GM23338 (cell line): ENCODE data around the gene GET4. TPM values are rescaled to one million over a fixed set of nuclear protein-coding genes. Genes with fewer than 3 reads are reported as not detected.

Experiments
- ATAC-seq: fragments of 200-7000 bp; cut with Tn5 transposase; 3 replicates; pipeline ENCODE4 v1.9.1; 2020
- DNase-seq: peaks from one replicate; pipeline ENCODE4 v3.0.0-alpha.2; 2015; ENCODE audit warnings: low spot score
- H2AFZ ChIP-seq: fragments of 200-600 bp; sonication (generic); 2 replicates; pipeline ENCODE4 v1.8.0; 2016; ENCODE audit warnings: antibody characterized with exemption, mild to moderate bottlenecking, moderate library complexity
- H3F3A ChIP-seq: fragments of 200-600 bp; sonication (generic); replicated peaks from 2 replicates; pipeline ENCODE4 v1.8.0; 2017; ENCODE audit warnings: antibody characterized with exemption, mixed run types, low read depth
- H3K27ac ChIP-seq: fragments of 200-600 bp; sonication (generic); 2 replicates; pipeline ENCODE4 v1.6.1; 2016; ENCODE audit warnings: low read depth
- H3K27me3 ChIP-seq: fragments of 200-600 bp; sonication (generic); 2 replicates; pipeline ENCODE4 v1.8.0; 2016; ENCODE audit warnings: mild to moderate bottlenecking, mixed run types, moderate library complexity; ENCODE audit not compliant: insufficient read depth
- H3K36me3 ChIP-seq: fragments of 200-600 bp; sonication (generic); 2 replicates; pipeline ENCODE4 v1.8.0; 2016; ENCODE audit warnings: mild to moderate bottlenecking; ENCODE audit not compliant: insufficient read depth
- H3K4me1 ChIP-seq: fragments of 200-600 bp; sonication (generic); 2 replicates; pipeline ENCODE4 v1.8.0; 2016; ENCODE audit warnings: mild to moderate bottlenecking, moderate library complexity; ENCODE audit not compliant: insufficient read depth
- H3K4me2 ChIP-seq: fragments of 200-600 bp; sonication (generic); 2 replicates; pipeline ENCODE4 v1.7.1; 2017; ENCODE audit warnings: mixed run types
- H3K4me3 ChIP-seq: fragments of 200-600 bp; sonication (generic); 2 replicates; pipeline ENCODE4 v1.6.1; 2016; ENCODE audit warnings: mixed run types
- H3K79me2 ChIP-seq: fragments of 200-600 bp; sonication (generic); replicated peaks from 2 replicates; pipeline ENCODE4 v1.8.0; 2017; ENCODE audit warnings: mild to moderate bottlenecking; ENCODE audit not compliant: insufficient read depth
- H3K9me2 ChIP-seq: fragments of 200-600 bp; sonication (generic); 2 replicates; pipeline ENCODE4 v1.8.0; 2017; ENCODE audit not compliant: insufficient read depth
- H4K20me1 ChIP-seq: fragments of 200-600 bp; sonication (generic); replicated peaks from 2 replicates; pipeline ENCODE4 v1.8.0; 2017; ENCODE audit warnings: mild to moderate bottlenecking; ENCODE audit not compliant: insufficient read depth
- H3K27ac Mint-ChIP-seq: 2 replicates; pipeline ENCODE4 v1.8.0; 2020; ENCODE audit warnings: inconsistent platforms, mild to moderate bottlenecking, moderate library complexity, mixed read lengths
- H3K27me3 Mint-ChIP-seq: 3 replicates; pipeline ENCODE4 v1.8.0; 2022; ENCODE audit warnings: low read depth, mild to moderate bottlenecking, moderate library complexity, mixed read lengths, inconsistent platforms; ENCODE audit not compliant: insufficient read depth, poor library complexity
- H3K36me3 Mint-ChIP-seq: 3 replicates; pipeline ENCODE4 v1.8.0; 2021; ENCODE audit warnings: low read depth, mild to moderate bottlenecking, inconsistent platforms, moderate library complexity, mixed read lengths
- H3K4me1 Mint-ChIP-seq: 3 replicates; pipeline ENCODE4 v1.8.0; 2020; ENCODE audit warnings: mild to moderate bottlenecking, inconsistent platforms, mixed read lengths
- H3K4me3 Mint-ChIP-seq: 3 replicates; pipeline ENCODE4 v1.8.0; 2021; ENCODE audit warnings: moderate library complexity, mild to moderate bottlenecking, inconsistent platforms, mixed read lengths
- H3K9me3 Mint-ChIP-seq: 3 replicates; pipeline ENCODE4 v1.8.0; 2020; ENCODE audit warnings: moderate library complexity, mild to moderate bottlenecking, inconsistent platforms, mixed read lengths
- CREB1 ChIP-seq: fragments of 250-450 bp; sonication (Bioruptor Pico); IDR thresholded peaks from 2 replicates; pipeline ENCODE4 v1.5.0; 2020; ENCODE audit warnings: low read depth, mild to moderate bottlenecking, moderate library complexity
- CTCF ChIP-seq, 2 experiments: fragments of 200-600 bp in 1 of 2; sonication (generic) in 1 of 2; conservative IDR thresholded peaks; 2 replicates each; pipeline versions ENCODE4 v1.5.1 to v1.6.1; 2016 to 2017; ENCODE audit warnings: antibody characterized with exemption in 2 of 2, low read depth in 2 of 2, mild to moderate bottlenecking in 2 of 2, moderate library complexity in 1 of 2
- EZH2phosphoT487 ChIP-seq: fragments of 200-600 bp; sonication (generic); IDR thresholded peaks from one replicate; pipeline ENCODE4 v1.8.1; 2018; ENCODE audit warnings: antibody characterized with exemption; ENCODE audit not compliant: unreplicated experiment
- POLR2AphosphoS5 ChIP-seq: IDR thresholded peaks from 2 replicates; pipeline ENCODE4 v1.6.1; 2016; ENCODE audit warnings: antibody characterized with exemption, low read depth
- REST ChIP-seq: IDR thresholded peaks from one replicate; pipeline ENCODE4 v1.6.1; 2018; ENCODE audit warnings: antibody characterized with exemption; ENCODE audit not compliant: unreplicated experiment
- STAT1 ChIP-seq: IDR thresholded peaks from one replicate; pipeline ENCODE4 v1.6.1; 2016; ENCODE audit warnings: antibody characterized with exemption; ENCODE audit not compliant: unreplicated experiment
- polyA plus RNA-seq: library from polyadenylated mRNA; unstranded; fragments of >200 nt; fragmentation: Nextera tagmentation; extraction: Ambion mirVana; gene quantifications from 2 replicates; pipeline ENCODE4 v1.2.1, GENCODE V29; 2016
- total RNA-seq: library from RNA; depleted of rRNA; stranded (reverse); fragments of >200 nt; shearing (Covaris generic); gene quantifications from 2 replicates; pipeline ENCODE4 v1.2.3, GENCODE V29; 2014

The GET4 gene
- total and polyA plus RNA-seq, 2 experiments from 2014 or later = 48.0 to 79.1 TPM

- H3K4me3 Mint-ChIP-seq = no peak overlapping the region
- TF ChIP-seq CTCF (conservative IDR thresholded peaks at IDR 0.05; ENCODE audit: low read depth in 2 of 2) (no peak), CREB1 (CRISPR knock-in tag) (no peak), STAT1 (no peak), POLR2AphosphoS5 (no peak)
- ATAC-seq = no peak
Measured at GRCh38 chr7:939843-940242, 63.5 kb downstream of the GET4 start.

GRCh38 chr7:940599-941408 lies 64.5 kb downstream of the GET4 start:
- no peak overlapping the region for H3K27ac Mint-ChIP-seq
- H3K36me3 ChIP-seq = no peaks in the 10 kb centered on the region
- no peak overlapping the region for H3K4me3 Mint-ChIP-seq
- H3K27ac ChIP-seq = no peak overlapping the region
- no peaks in the 10 kb centered on the region for H3F3A ChIP-seq
- DNase-seq (no peak), ATAC-seq (no peak)
- no peaks in the 10 kb centered on the region for H3K4me1 ChIP-seq
- peaks cover 8% of the 10 kb centered on the region; the same call in 1 of the 2 replicates for H3K27me3 ChIP-seq
- peaks cover 7% of the 10 kb centered on the region for H3K27me3 Mint-ChIP-seq
- no peak overlapping the region for H3K4me2 ChIP-seq
- peaks cover 5% of the 10 kb centered on the region for H3K9me3 Mint-ChIP-seq
- H3K9me2 ChIP-seq = no peaks in the 10 kb centered on the region
- H3K4me1 Mint-ChIP-seq = peaks cover 4% of the 10 kb centered on the region; the same call in 2 of the 3 replicates
- no peaks in the 10 kb centered on the region for H3K79me2 ChIP-seq
- no peak overlapping the region for H2AFZ ChIP-seq
- no peaks in the 10 kb centered on the region; the same call in 2 of the 3 replicates for H3K36me3 Mint-ChIP-seq
- H3K4me3 ChIP-seq = no peak overlapping the region
- no peaks in the 10 kb centered on the region for H4K20me1 ChIP-seq
- TF ChIP-seq EZH2phosphoT487 = no peak
- TF ChIP-seq REST = no peak
- no peak for TF ChIP-seq CTCF (conservative IDR thresholded peaks at IDR 0.05; ENCODE audit: low read depth in 2 of 2)
- TF ChIP-seq POLR2AphosphoS5 = no peak
- TF ChIP-seq CREB1 (CRISPR knock-in tag) = no peak

More at GRCh38 chr7:939843-940242, 63.5 kb downstream of the GET4 start:
- Histone ChIP-seq H3K4me3 (no peak overlapping the region), H3K27ac (no peak overlapping the region), H3K27me3 (peaks cover 8% of the 10 kb centered on the region; the same call in 1 of the 2 replicates), H3K36me3 (no peaks in the 10 kb centered on the region), H3K4me1 (no peaks in the 10 kb centered on the region), H3K4me2 (no peak overlapping the region), H3F3A (no peaks in the 10 kb centered on the region), H3K79me2 (no peaks in the 10 kb centered on the region), H3K9me2 (no peaks in the 10 kb centered on the region), H2AFZ (no peak overlapping the region), H4K20me1 (no peaks in the 10 kb centered on the region)
- peaks cover 5% of the 10 kb centered on the region for H3K9me3 Mint-ChIP-seq
- no peak for DNase-seq
- peaks cover 2% of the 10 kb centered on the region; the same call in 2 of the 3 replicates for H3K4me1 Mint-ChIP-seq
- H3K27me3 Mint-ChIP-seq = peaks cover 7% of the 10 kb centered on the region
- no peak overlapping the region for H3K27ac Mint-ChIP-seq
- no peaks in the 10 kb centered on the region; the same call in 2 of the 3 replicates for H3K36me3 Mint-ChIP-seq
